HG03135 (cell line): ENCODE results near the gene DGKI.
"Not testable (repeated sequence)": the region's sequence is repeated elsewhere in the genome, so short reads cannot be mapped to it uniquely, and the experiment has no call there.

Experiments used
- ATAC-seq: cut with Tn5 transposase; IDR thresholded peaks from one replicate; pipeline ENCODE4 v1.9.1; 2021; ENCODE audit warnings: mild to moderate bottlenecking, moderate library complexity; ENCODE audit not compliant: unreplicated experiment

Gene DGKI

DNA sequence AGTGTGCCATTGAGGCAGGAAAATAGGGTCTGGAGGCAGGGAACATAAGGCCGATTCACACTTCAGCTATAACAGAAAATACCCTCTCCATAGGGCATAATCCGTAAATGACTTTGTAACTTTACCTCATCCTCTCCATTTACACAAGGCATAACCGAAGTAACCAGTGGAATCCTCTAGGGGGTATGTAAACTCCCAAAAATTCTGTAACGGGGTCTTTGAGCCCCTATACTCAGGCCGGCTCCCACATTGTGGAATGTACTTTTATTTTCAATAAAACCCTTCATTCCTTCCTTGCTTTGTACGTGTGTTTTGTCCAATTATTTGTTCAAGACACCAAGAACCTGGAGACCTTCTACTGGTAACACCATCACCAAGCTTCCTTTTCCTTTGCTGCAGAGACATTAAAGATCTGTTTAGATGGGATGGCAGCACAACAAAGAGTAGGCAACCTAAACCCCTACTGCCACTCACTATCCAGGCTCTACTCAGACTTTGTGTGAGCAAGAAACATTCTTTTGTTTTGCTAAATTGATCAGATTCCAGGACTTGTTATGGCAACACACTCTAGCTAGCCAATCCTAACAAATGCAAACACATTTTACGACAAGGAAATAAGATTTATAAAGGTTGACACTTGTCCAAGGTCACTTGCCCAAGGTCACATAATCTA lies 99.3 kb downstream of the DGKI start:
- ATAC-seq = no peak

DNA sequence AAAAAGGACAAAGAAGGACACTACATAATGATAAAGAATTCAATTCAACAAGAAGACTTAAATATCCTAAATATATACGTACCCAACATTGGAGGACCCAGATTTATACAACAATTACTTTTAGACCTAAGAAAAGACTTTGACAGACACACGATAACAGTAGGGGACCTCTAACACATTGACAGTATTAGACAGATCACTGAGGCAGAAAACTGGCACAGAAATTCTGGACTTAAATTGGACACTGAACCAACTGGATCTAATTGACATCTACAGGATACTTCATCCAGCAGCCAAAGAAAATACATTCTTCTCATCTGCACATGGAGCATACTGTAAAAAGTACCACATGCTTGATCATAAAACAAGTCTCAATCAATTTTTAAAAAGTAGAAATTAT lies 103.8 kb downstream of the DGKI start:
- no peak for ATAC-seq

GRCh38 chr7:137742051-137742450 lies 104.7 kb downstream of the DGKI start:
- no peak for ATAC-seq

DNA sequence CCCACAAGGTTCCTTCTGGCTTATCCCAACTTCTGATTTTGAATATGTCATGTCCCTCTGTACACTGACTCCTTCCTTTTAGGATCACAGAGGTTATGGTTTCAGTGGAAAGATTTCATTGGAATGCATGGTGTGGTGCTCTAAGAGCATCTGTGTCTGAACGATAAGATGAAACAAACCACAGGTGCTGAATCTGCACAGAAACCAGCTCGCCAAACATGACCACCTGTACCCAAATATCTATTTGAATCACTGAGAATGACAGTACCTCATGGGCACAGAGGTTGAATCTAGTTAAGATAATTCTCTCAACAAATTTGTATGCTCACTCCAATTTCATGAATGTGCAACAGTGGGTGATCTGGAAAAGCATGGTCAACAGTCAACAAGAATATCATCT lies 105.3 kb downstream of the DGKI start:
- ATAC-seq = no peak

DNA sequence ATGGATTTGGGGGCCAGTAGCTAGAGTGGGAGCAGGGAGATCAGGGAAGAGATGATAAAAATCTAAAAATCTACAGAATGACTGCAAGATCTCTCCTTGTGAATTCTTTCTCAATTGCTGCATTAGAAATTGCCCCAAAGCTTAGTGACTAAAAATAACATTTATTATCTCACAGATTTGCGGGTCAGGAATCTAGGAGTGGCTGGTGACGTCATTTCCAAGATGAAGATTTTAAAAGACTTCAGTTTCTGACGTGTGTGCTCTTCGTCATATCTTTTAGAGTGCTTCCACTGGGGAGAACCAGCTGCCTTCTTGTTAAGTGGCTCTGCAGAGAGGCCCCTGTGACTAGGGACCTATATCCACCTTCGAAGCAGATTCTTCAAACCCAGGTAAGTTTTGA lies 112.6 kb downstream of the DGKI start:
- ATAC-seq = no peak

DNA sequence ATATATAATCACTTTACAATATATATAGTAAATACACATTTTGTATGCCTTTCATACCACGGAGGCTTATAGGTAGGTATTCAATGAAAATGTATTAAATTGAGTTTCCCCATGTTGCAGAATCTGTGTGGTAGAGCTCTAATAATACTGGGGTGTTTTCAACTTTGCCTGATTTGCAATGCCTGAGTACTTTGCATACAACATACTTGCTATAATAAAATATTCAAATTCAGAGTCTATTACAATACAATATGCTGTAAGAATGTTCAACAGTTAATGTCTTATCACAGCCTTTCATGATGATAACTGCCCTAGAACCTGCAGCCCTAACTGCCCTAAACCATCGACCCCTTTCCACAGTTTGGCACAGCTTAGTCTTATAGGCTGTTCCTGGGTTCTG lies 114.6 kb downstream of the DGKI start:
- no peak for ATAC-seq

DNA sequence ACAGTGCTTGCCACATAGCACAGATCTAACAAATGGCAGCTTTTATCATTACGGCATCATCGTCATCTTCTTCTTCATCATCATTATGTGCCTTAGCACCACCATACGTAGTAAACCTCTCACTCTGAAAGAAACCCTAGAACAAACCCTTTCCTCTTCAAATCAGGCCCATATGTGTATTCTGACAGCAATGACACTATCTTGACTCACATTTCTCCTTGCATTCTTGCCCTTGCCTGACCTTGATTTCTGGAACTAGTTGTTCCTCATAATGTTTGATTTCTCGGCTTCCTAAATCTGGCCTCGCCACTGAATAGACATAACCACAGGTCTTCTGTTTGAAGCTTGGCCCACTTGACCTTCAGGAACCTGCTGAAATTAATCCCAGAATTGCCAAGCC lies 115.3 kb downstream of the DGKI start:
- ATAC-seq = no peak

- ATAC-seq = no peak
These were observed 118.3 kb downstream of the DGKI start for GRCh38 chr7:137728426-137728825.

DNA sequence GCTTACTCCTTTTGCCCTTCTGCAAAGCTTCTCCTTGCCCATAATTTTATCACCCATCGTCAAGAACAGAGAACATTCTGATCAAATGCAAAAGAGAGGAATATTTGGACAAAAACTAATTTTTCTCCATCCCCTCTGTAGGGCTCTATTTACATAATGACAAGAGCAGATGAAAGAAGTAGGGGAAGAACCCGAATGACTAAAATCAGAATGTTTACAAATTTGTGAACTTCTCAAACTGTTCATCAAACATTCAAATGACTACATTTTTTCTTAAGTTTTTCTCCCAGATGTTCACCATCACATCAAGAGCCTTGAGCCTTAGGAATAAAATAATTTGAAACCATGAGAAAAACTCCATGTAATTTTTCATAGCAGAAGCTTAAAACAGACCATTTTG lies 119.4 kb downstream of the DGKI start:
- ATAC-seq = no peak

DNA sequence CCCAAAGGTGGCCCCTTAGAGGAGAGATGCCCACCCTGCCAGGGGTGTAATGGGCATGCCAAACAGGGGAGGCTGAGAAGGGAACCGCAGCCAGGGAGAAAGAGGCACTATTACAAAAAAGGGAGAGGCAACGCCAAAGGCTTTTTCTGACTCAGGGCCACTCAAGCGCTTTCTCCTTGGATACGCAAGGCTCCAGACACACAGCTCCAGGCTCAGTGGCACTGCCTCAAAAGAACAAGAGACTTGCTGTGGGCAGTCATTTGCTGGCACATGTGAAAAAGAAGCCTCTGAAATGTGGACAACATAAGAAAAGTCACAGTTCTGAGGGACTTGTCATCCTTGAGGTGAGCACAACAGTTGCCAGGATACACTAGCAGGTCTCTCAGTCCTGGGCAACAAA lies 128.4 kb downstream of the DGKI start:
- no peak for ATAC-seq

DNA sequence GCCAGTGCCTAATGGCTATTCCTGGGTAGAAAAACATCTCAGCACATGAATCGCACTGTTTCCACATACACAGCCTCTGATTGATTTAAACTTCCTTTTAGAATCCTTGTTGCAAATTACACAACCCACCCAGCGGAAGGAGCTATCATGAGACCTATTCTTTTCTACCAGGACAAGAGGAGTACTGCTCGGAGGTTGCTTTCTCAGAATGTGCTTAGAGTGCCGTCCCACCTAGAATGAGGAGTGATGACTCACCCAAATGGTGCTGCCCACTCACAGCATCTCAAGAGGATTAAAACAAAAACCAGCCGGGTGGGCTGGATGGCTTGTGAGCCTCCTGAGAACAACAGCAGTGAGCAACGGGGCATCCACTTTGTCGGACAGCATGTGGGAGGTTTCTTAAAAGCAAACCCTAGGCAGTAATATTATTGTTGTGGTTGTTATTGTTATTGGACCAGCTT lies 128.9 kb downstream of the DGKI start:
- no peak for ATAC-seq

- no peak for ATAC-seq
These were observed 129.7 kb downstream of the DGKI start for GRCh38 chr7:137717045-137717444.

DNA sequence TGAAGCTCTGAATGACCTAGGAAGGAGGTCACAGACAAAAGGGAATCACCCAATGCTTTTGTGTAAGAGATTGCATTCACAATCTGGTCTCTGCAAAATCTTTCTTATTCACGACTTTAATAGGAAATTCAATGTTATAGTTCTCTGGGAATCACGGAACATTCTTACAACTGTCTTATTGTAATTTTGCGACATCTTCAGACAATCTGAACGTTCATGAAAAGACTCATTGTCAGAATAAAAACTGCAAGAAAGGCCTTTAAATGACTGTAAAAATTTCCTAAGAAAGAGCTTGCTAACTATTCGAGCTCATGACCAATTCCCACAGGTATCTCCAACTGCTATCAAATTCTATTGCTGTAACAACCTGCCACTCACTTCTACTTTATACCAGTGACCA lies 130.7 kb downstream of the DGKI start:
- ATAC-seq = no peak

DNA sequence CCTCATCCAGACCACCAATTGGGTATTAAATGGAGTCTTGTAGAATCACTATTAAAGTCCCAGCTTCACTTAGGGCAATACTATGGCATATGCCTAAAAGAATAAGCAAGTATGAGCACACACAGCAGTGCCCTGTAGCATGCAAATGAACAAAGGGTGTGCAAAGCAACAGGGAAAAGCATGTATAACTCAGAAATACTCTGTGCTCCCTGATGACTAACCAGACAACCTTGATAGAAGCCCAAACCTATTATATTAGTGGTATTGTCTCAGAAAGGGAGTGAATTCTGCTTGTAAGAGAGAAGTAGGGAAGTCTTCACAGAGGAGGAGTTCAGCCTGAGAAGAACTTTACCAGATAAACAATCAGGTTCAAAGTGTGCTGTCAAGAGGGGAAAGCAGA lies 131.2 kb downstream of the DGKI start:
- no peak for ATAC-seq

DNA sequence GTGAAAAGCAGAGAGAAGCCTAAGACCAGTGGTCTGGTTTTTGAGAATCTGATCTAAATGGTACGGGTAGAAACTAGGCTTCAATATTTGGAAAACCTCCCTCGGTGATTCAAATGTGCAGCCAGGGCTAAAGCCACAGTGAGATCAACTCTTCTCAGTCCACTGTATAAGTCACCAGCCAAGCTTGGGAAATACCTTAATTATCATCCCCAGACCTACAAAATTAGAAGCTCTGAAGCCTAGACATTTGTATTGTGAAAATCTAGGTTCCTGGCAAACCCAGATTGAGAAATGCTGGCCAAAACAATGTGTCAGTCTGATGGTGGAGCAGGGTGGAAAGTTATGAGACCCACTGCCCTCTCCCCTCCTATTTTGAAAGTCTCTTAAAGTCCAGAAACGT lies 131.7 kb downstream of the DGKI start:
- ATAC-seq = no peak

DNA sequence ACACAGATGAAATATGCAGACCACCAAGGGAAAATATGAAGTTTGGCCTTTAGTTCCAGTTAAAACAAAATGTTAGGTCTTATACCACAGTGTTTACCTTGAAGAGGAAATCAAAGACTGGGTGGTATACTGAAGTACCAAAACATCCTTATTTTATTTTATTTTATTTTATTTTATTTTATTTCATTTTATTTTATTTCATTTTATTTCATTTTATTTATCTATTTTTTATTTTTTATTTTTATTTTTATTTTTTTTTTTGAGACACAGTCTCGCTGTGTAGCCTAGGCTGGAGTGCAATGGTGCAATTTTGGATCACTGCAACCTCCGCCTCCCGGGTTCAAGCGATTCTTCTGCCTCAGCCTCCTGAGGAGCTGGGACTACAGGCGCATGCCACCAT lies 140.4 kb downstream of the DGKI start:
- ATAC-seq = not testable (repeated sequence)

- ATAC-seq = no peak
These were observed 142.1 kb downstream of the DGKI start for GRCh38 chr7:137704723-137705122.

DNA sequence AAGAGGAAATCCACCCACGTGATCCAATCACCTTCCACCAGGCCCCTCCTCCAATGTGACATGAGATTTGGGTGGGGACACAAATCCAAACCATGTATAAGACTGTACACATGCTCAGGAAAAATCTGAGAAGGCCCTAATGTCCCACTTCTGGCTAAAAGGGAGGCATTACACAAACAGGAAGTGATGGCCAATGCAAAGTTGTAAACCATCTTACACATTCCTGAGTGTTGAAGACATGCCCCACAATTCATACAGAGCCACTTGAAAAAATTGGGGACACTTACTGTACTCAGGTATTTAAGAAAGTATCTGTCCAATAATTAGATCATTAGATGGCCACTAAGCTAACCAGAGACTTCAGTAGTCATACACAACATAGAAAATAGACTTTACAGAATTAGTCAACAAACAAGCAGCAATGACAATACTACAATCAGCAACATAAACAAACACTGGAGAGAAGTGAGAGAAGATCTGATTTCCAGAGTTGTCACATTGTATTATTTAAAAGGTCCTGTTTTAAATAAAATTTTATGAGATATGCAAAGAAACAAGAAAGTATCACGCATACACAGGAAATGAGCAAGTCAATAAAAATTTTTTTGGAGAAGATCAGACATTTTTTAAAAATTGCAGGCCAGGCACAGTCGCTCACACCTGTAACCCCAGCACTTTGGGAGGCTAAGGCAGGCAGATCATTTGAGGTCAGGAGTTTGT lies 143.3 kb downstream of the DGKI start:
- ATAC-seq = no peak

GRCh38 chr7:137696988-137697387 lies 149.8 kb downstream of the DGKI start:
- no peak for ATAC-seq

DNA sequence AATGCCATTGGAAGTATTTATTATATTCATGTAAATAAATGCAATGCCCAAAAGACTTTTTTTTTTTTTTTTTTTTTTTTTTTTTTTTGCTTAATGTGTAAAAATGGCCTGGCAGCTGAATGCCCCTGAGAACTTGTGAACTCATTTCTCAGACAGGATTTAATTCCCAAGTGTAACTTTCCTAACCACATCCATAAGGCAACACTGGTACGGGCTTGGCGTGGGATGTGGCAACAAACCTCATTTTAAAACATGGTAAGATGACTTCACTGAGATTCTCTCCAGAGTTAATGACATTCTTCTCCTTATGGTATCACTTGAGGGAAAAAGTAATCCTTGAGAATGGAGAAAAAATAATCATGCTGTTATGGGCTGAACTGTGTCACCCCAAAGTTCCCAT lies 150.4 kb downstream of the DGKI start:
- no peak for ATAC-seq

GRCh38 chr7:137695942-137696341 lies 150.8 kb downstream of the DGKI start:
- ATAC-seq = no peak

- ATAC-seq = no peak
These were observed 151.3 kb downstream of the DGKI start for GRCh38 chr7:137695494-137695893.

- ATAC-seq = no peak
These were observed 152.4 kb downstream of the DGKI start for GRCh38 chr7:137694405-137694804.
